WTC11 (cell line): ENCODE measurements around the gene PCDHAC1. TPM values are rescaled to one million over a fixed set of nuclear protein-coding genes. Genes with fewer than 3 reads are reported as not detected.

ENCODE experiments used
- ATAC-seq: fragments of 200-7000 bp; cut with Tn5 transposase; 2 replicates; pipeline ENCODE4 v1.10.0; 2021; ENCODE audit warnings: mild to moderate bottlenecking, moderate library complexity
- CTCF ChIA-PET: fragments of 300-600 bp; sonication (Branson Sonifier 250); formaldehyde crosslinking; loops from one replicate; lab custom pipeline; 2021; ENCODE audit warnings: antibody characterized with exemption; lab: Charles Lee
- POLR2A ChIA-PET: fragments of 350-600 bp; sonication (Branson Sonifier 250); formaldehyde crosslinking; loops from one replicate; lab custom pipeline; 2021; ENCODE audit warnings: antibody characterized with exemption; lab: Charles Lee
- DNase-seq: peaks from one replicate; pipeline ENCODE4 v3.0.0; 2021; ENCODE audit warnings: low spot score
- H3K27ac Mint-ChIP-seq: 2 replicates; pipeline ENCODE4 v1.8.0; 2021; ENCODE audit warnings: mixed read lengths
- H3K27me3 Mint-ChIP-seq: 2 replicates; pipeline ENCODE4 v1.8.0; 2021; ENCODE audit warnings: low read depth, mild to moderate bottlenecking, moderate library complexity, mixed read lengths
- H3K36me3 Mint-ChIP-seq: 2 replicates; pipeline ENCODE4 v1.8.0; 2021; ENCODE audit warnings: mixed read lengths
- H3K4me1 Mint-ChIP-seq: 2 replicates; pipeline ENCODE4 v1.8.0; 2022; ENCODE audit warnings: mixed read lengths
- H3K4me3 Mint-ChIP-seq: 2 replicates; pipeline ENCODE4 v1.8.0; 2021; ENCODE audit warnings: mild to moderate bottlenecking, moderate library complexity, mixed read lengths
- H3K9me3 Mint-ChIP-seq: 2 replicates; pipeline ENCODE4 v1.8.0; 2021; ENCODE audit warnings: mixed read lengths
- AR ChIP-seq: fragments of 250-450 bp; sonication (Bioruptor Pico); IDR thresholded peaks from 2 replicates; pipeline ENCODE4 v1.9.0; 2021; ENCODE audit warnings: mild to moderate bottlenecking
- E2F5 ChIP-seq: sonication (generic); formaldehyde crosslinking; IDR thresholded peaks from 2 replicates; pipeline ENCODE4 v1.8.1; 2022; ENCODE audit warnings: mild to moderate bottlenecking, moderate library complexity, missing genetic modification reagents
- ETV6 ChIP-seq: sonication (generic); formaldehyde crosslinking; IDR thresholded peaks from 2 replicates; pipeline ENCODE4 v1.8.1; 2022; ENCODE audit warnings: mild to moderate bottlenecking, missing genetic modification reagents
- GABPB1 ChIP-seq: sonication (generic); formaldehyde crosslinking; IDR thresholded peaks from 2 replicates; pipeline ENCODE4 v1.8.1; 2023; ENCODE audit warnings: mild to moderate bottlenecking, missing genetic modification reagents
- KAT7 ChIP-seq: sonication (generic); formaldehyde crosslinking; IDR thresholded peaks from 2 replicates; pipeline ENCODE4 v1.8.1; 2023; ENCODE audit warnings: missing genetic modification reagents, mild to moderate bottlenecking, borderline replicate concordance
- MLX ChIP-seq: sonication (generic); formaldehyde crosslinking; IDR thresholded peaks from 2 replicates; pipeline ENCODE4 v1.8.1; 2023; ENCODE audit warnings: mild to moderate bottlenecking, missing genetic modification reagents, moderate library complexity
- MYBL2 ChIP-seq: sonication (generic); formaldehyde crosslinking; IDR thresholded peaks from 2 replicates; pipeline ENCODE4 v1.8.1; 2023; ENCODE audit warnings: mild to moderate bottlenecking, moderate library complexity, missing genetic modification reagents
- NFATC4 ChIP-seq: fragments of 250-450 bp; sonication (Bioruptor Pico); IDR thresholded peaks from 2 replicates; pipeline ENCODE4 v1.9.0; 2021; ENCODE audit warnings: mild to moderate bottlenecking
- NFYB ChIP-seq: sonication (generic); formaldehyde crosslinking; conservative IDR thresholded peaks from 2 replicates; pipeline ENCODE4 v1.8.0; 2022; ENCODE audit warnings: low read depth, missing genetic modification reagents
- ZNF219 ChIP-seq: sonication (generic); formaldehyde crosslinking; IDR thresholded peaks from 2 replicates; pipeline ENCODE4 v1.8.0; 2023; ENCODE audit warnings: missing genetic modification reagents, mild to moderate bottlenecking, borderline replicate concordance
- ZNF532 ChIP-seq: fragments of 250-450 bp; sonication (Bioruptor Pico); IDR thresholded peaks from 2 replicates; pipeline ENCODE4 v1.9.0; 2021; ENCODE audit warnings: mild to moderate bottlenecking, borderline replicate concordance
- total RNA-seq: library from RNA; stranded (reverse); gene quantifications from 3 replicates; pipeline ENCODE4 v1.2.3, GENCODE V29; 2021
- TF ChIP-seq, protein P1 (sequence below): sonication (generic); formaldehyde crosslinking; IDR thresholded peaks from 2 replicates; pipeline ENCODE4 v1.8.1; 2023; ENCODE audit warnings: mild to moderate bottlenecking, missing genetic modification reagents, borderline replicate concordance
- TF ChIP-seq, protein P2 (sequence below): sonication (generic); formaldehyde crosslinking; IDR thresholded peaks from 2 replicates; pipeline ENCODE4 v1.8.0; 2022; ENCODE audit warnings: mild to moderate bottlenecking, missing genetic modification reagents
- TF ChIP-seq, protein P3 (sequence below): sonication (generic); formaldehyde crosslinking; IDR thresholded peaks from 2 replicates; pipeline ENCODE4 v1.8.0; 2022; ENCODE audit warnings: missing genetic modification reagents
- TF ChIP-seq, protein P4 (sequence below): sonication (generic); formaldehyde crosslinking; IDR thresholded peaks from 2 replicates; pipeline ENCODE4 v1.8.1; 2022; ENCODE audit warnings: low read depth, missing genetic modification reagents, borderline replicate concordance

The PCDHAC1 gene
- total RNA-seq, 1 experiment from 2014 or later = 8.4 TPM

GRCh38 chr5:140926443-140927227 lies 536 bp downstream of the PCDHAC1 start (continued):
- TF ChIP-seq, protein P1, sequence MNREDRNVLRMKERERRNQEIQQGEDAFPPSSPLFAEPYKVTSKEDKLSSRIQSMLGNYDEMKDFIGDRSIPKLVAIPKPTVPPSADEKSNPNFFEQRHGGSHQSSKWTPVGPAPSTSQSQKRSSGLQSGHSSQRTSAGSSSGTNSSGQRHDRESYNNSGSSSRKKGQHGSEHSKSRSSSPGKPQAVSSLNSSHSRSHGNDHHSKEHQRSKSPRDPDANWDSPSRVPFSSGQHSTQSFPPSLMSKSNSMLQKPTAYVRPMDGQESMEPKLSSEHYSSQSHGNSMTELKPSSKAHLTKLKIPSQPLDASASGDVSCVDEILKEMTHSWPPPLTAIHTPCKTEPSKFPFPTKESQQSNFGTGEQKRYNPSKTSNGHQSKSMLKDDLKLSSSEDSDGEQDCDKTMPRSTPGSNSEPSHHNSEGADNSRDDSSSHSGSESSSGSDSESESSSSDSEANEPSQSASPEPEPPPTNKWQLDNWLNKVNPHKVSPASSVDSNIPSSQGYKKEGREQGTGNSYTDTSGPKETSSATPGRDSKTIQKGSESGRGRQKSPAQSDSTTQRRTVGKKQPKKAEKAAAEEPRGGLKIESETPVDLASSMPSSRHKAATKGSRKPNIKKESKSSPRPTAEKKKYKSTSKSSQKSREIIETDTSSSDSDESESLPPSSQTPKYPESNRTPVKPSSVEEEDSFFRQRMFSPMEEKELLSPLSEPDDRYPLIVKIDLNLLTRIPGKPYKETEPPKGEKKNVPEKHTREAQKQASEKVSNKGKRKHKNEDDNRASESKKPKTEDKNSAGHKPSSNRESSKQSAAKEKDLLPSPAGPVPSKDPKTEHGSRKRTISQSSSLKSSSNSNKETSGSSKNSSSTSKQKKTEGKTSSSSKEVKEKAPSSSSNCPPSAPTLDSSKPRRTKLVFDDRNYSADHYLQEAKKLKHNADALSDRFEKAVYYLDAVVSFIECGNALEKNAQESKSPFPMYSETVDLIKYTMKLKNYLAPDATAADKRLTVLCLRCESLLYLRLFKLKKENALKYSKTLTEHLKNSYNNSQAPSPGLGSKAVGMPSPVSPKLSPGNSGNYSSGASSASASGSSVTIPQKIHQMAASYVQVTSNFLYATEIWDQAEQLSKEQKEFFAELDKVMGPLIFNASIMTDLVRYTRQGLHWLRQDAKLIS (CRISPR knock-in tag) = no peak; the same call in 1 of the 2 replicates
- TF ChIP-seq, protein P2, sequence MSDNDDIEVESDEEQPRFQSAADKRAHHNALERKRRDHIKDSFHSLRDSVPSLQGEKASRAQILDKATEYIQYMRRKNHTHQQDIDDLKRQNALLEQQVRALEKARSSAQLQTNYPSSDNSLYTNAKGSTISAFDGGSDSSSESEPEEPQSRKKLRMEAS (CRISPR knock-in tag) = peak; percentile 86
- TF ChIP-seq ETV6 (CRISPR knock-in tag) = peak; percentile 77

- Mint-ChIP-seq H3K27me3 (peaks cover 37% of the 10 kb centered on the region), H3K36me3 (no peaks in the 10 kb centered on the region), H3K4me1 (peaks cover 28% of the 10 kb centered on the region), H3K4me3 (peak overlapping the region; percentile 91), H3K27ac (no peak overlapping the region), H3K9me3 (no peaks in the 10 kb centered on the region)
- POLR2A ChIA-PET = interaction anchor here (0.8 to 3.4 kb wide), 7 partner anchors 39 to 141 kb away, joined by 3 to 50 read pairs (median 7); partner anchors contain the start of genes PCDHA1 and PCDHAC2
- DNase-seq = peak; percentile 61
- CTCF ChIA-PET = interaction anchor here (0.7 to 4.4 kb wide), 32 partner anchors 8 to 228 kb away, joined by 3 to 243 read pairs (median 10); partner anchors contain the start of genes PCDHA10, PCDHA11, PCDHA12 and PCDHA13
- peak; percentile 8 for ATAC-seq
- TF ChIP-seq NFATC4 (CRISPR knock-in tag) (no peak), ZNF532 (CRISPR knock-in tag) (no peak), ZNF219 (CRISPR knock-in tag) (no peak), MYBL2 (CRISPR knock-in tag) (no peak), AR (CRISPR knock-in tag) (no peak), GABPB1 (CRISPR knock-in tag) (no peak), KAT7 (CRISPR knock-in tag) (no peak), E2F5 (CRISPR knock-in tag) (0 out of 2 replicates have a peak, but pooled peaks have one; percentile 47), NFYB (CRISPR knock-in tag) (no peak), MLX (0 out of 2 replicates have a peak, but pooled peaks have one; percentile 17)
- TF ChIP-seq, protein P3, sequence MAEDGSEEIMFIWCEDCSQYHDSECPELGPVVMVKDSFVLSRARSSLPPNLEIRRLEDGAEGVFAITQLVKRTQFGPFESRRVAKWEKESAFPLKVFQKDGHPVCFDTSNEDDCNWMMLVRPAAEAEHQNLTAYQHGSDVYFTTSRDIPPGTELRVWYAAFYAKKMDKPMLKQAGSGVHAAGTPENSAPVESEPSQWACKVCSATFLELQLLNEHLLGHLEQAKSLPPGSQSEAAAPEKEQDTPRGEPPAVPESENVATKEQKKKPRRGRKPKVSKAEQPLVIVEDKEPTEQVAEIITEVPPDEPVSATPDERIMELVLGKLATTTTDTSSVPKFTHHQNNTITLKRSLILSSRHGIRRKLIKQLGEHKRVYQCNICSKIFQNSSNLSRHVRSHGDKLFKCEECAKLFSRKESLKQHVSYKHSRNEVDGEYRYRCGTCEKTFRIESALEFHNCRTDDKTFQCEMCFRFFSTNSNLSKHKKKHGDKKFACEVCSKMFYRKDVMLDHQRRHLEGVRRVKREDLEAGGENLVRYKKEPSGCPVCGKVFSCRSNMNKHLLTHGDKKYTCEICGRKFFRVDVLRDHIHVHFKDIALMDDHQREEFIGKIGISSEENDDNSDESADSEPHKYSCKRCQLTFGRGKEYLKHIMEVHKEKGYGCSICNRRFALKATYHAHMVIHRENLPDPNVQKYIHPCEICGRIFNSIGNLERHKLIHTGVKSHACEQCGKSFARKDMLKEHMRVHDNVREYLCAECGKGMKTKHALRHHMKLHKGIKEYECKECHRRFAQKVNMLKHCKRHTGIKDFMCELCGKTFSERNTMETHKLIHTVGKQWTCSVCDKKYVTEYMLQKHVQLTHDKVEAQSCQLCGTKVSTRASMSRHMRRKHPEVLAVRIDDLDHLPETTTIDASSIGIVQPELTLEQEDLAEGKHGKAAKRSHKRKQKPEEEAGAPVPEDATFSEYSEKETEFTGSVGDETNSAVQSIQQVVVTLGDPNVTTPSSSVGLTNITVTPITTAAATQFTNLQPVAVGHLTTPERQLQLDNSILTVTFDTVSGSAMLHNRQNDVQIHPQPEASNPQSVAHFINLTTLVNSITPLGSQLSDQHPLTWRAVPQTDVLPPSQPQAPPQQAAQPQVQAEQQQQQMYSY (CRISPR knock-in tag) = peak; percentile 77
- TF ChIP-seq, protein P4, sequence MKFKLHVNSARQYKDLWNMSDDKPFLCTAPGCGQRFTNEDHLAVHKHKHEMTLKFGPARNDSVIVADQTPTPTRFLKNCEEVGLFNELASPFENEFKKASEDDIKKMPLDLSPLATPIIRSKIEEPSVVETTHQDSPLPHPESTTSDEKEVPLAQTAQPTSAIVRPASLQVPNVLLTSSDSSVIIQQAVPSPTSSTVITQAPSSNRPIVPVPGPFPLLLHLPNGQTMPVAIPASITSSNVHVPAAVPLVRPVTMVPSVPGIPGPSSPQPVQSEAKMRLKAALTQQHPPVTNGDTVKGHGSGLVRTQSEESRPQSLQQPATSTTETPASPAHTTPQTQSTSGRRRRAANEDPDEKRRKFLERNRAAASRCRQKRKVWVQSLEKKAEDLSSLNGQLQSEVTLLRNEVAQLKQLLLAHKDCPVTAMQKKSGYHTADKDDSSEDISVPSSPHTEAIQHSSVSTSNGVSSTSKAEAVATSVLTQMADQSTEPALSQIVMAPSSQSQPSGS = no peak
These were observed 1.1 kb downstream of the PCDHAC1 start for GRCh38 chr5:140927228-140927573.
